Esophagus squamous epithelium (tissue), 4 donors: Measurements from ENCODE around the gene GCM1.

Experiments
- POLR2A ChIP-seq, 4 donors: fragments of 450-650 bp; IDR thresholded peaks; one replicate each; pipeline ENCODE4 v1.6.1; 2017; ENCODE audit warnings: antibody characterized with exemption in 4 of 4, mild to moderate bottlenecking in 4 of 4, moderate library complexity in 3 of 4
- TF ChIP-seq, protein P1 (sequence below), 6 experiments: fragments of 450-650 bp in 4 of 6; fragments of 200-600 bp in 2 of 6; sonication (generic) in 2 of 6; IDR thresholded peaks; one replicate each; pipeline ENCODE4 v1.5.1; 2016 to 2019; ENCODE audit warnings: antibody characterized with exemption in 6 of 6, mild to moderate bottlenecking in 4 of 6, moderate library complexity in 4 of 6

DNA sequence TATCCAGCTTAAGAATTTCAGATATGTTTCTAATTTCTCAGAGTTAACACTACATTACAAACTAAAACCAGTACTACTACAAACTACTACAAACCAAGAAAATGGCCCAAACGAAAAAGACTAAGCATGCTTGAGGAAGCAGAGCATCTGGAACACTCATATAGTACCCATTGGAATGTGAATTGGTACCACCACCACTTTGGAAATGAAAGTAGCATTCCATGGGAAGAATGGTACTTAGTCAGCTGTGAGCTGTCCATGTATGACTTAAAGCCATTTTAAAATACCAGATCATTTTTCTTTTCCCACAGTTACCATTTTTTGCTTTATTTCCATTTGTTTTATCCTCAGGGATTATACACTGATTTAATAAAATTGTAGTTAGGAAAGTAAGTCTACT lies 52.9 kb downstream of the GCM1 start:
- TF ChIP-seq POLR2A (IDR thresholded peaks at IDR 0.05), result no peak
- TF ChIP-seq, protein P1, sequence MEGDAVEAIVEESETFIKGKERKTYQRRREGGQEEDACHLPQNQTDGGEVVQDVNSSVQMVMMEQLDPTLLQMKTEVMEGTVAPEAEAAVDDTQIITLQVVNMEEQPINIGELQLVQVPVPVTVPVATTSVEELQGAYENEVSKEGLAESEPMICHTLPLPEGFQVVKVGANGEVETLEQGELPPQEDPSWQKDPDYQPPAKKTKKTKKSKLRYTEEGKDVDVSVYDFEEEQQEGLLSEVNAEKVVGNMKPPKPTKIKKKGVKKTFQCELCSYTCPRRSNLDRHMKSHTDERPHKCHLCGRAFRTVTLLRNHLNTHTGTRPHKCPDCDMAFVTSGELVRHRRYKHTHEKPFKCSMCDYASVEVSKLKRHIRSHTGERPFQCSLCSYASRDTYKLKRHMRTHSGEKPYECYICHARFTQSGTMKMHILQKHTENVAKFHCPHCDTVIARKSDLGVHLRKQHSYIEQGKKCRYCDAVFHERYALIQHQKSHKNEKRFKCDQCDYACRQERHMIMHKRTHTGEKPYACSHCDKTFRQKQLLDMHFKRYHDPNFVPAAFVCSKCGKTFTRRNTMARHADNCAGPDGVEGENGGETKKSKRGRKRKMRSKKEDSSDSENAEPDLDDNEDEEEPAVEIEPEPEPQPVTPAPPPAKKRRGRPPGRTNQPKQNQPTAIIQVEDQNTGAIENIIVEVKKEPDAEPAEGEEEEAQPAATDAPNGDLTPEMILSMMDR (IDR thresholded peaks at IDR 0.05), result no peak
